OCI-LY7 (cell line): ENCODE data around the gene KLHDC8B. TPM values are rescaled to one million over a fixed set of nuclear protein-coding genes. Genes with fewer than 3 reads are reported as not detected.

ENCODE experiments used
- BruUV-seq: library from RNA; stranded (reverse); fragments of 400-500 nt; replicated peaks from 2 replicates; lab custom pipeline; 2021; lab: Mats Ljungman, UMichigan
- CTCF ChIA-PET: fragments of 300-600 bp; sonication (Branson Sonifier 250); formaldehyde crosslinking; loops from one replicate; lab custom pipeline; 2022; ENCODE audit warnings: antibody characterized with exemption; ENCODE audit not compliant: unreplicated experiment; lab: Charles Lee
- POLR2A ChIA-PET: fragments of 300-600 bp; sonication (Branson Sonifier 250); formaldehyde crosslinking; loops from one replicate; lab custom pipeline; 2022; ENCODE audit warnings: antibody characterized with exemption; lab: Charles Lee
- DNase-seq: peaks from one replicate; pipeline ENCODE4 v3.0.0-alpha.2; 2015; ENCODE audit warnings: low spot score
- H2AFZ ChIP-seq: fragments of 200-600 bp; sonication (generic), shearing (Covaris generic); 2 replicates; pipeline ENCODE4 v1.6.1; 2014; ENCODE audit warnings: mild to moderate bottlenecking, antibody characterized with exemption, low read length, moderate library complexity
- H3K27ac ChIP-seq: fragments of 200-600 bp; sonication (generic); 2 replicates; pipeline ENCODE4 v1.5.1; 2014; ENCODE audit warnings: mixed run types, low read depth, mild to moderate bottlenecking, moderate library complexity, low read length, inconsistent platforms; ENCODE audit not compliant: poor library complexity, severe bottlenecking
- H3K36me3 ChIP-seq: fragments of 200-600 bp; sonication (generic); 2 replicates; pipeline ENCODE4 v1.6.1; 2014; ENCODE audit warnings: mild to moderate bottlenecking, antibody characterized with exemption, low read length, moderate library complexity, mixed read lengths; ENCODE audit not compliant: insufficient read depth
- H3K4me1 ChIP-seq: fragments of 200-600 bp; sonication (generic); 2 replicates; pipeline ENCODE4 v1.5.1; 2014; ENCODE audit warnings: mild to moderate bottlenecking, low read length; ENCODE audit not compliant: insufficient read depth, poor library complexity, severe bottlenecking
- H3K4me2 ChIP-seq: fragments of 200-600 bp; sonication (generic); 2 replicates; pipeline ENCODE4 v1.6.1; 2014; ENCODE audit warnings: mild to moderate bottlenecking, low read length
- H3K4me3 ChIP-seq: fragments of 200-600 bp; sonication (generic); 2 replicates; pipeline ENCODE4 v1.5.1; 2014; ENCODE audit warnings: mild to moderate bottlenecking, low read depth, low read length; ENCODE audit not compliant: poor library complexity, severe bottlenecking
- H3K79me2 ChIP-seq: fragments of 200-600 bp; sonication (generic); 2 replicates; pipeline ENCODE4 v1.6.1; 2016; ENCODE audit warnings: low read depth, mild to moderate bottlenecking, low read length, moderate library complexity, mixed read lengths; ENCODE audit not compliant: insufficient read depth
- H3K9me2 ChIP-seq: fragments of 200-600 bp; sonication (generic); 2 replicates; pipeline ENCODE4 v1.6.1; 2016; ENCODE audit warnings: mild to moderate bottlenecking, low read length, mixed read lengths; ENCODE audit not compliant: insufficient read depth
- H3K9me3 ChIP-seq: fragments of 200-600 bp; sonication (generic); 2 replicates; pipeline ENCODE4 v1.6.1; 2014; ENCODE audit warnings: mild to moderate bottlenecking, mixed run types, low read length, mixed read lengths
- H4K20me1 ChIP-seq: fragments of 200-600 bp; sonication (generic); 2 replicates; pipeline ENCODE4 v1.6.1; 2014; ENCODE audit warnings: mild to moderate bottlenecking, antibody characterized with exemption, low read length, moderate library complexity, mixed read lengths; ENCODE audit not compliant: insufficient read depth
- CTCF ChIP-seq: fragments of 200-600 bp; sonication (generic); conservative IDR thresholded peaks from 2 replicates; pipeline ENCODE4 v1.5.1; 2014; ENCODE audit warnings: mild to moderate bottlenecking, antibody characterized with exemption, low read length, moderate library complexity, mixed read lengths
- EZH2phosphoT487 ChIP-seq: fragments of 200-600 bp; sonication (generic); IDR thresholded peaks from 2 replicates; pipeline ENCODE4 v1.6.1; 2018; ENCODE audit warnings: low read depth, borderline replicate concordance, mild to moderate bottlenecking, mixed run types, antibody characterized with exemption, low read length, moderate library complexity, mixed read lengths
- intact Hi-C: fragments of 100-400 bp; cut with micrococcal nuclease; formaldehyde crosslinking; loops from one replicate; pipeline ENCODE4 v1.10.0; 2022; ENCODE audit not compliant: unreplicated experiment
- total RNA-seq, 2 experiments: library from RNA; depleted of rRNA in 1 of 2; stranded (reverse); fragments of >200 nt in 1 of 2; shearing (Covaris generic) in 1 of 2; gene quantifications; 2 replicates each; pipeline ENCODE4 v1.2.3, GENCODE V29; 2014 to 2022

KLHDC8B gene
- total RNA-seq, 2 experiments from 2014 or later = 0.69 to 0.91 TPM

- Histone ChIP-seq H3K4me3 (no peak overlapping the region), H2AFZ (no peak overlapping the region), H3K4me1 (no peaks in the 10 kb centered on the region), H3K4me2 (no peak overlapping the region), H4K20me1 (no peaks in the 10 kb centered on the region), H3K9me2 (no peaks in the 10 kb centered on the region), H3K9me3 (no peaks in the 10 kb centered on the region), H3K27ac (no peak overlapping the region), H3K79me2 (no peaks in the 10 kb centered on the region), H3K36me3 (no peaks in the 10 kb centered on the region)
- no TSS peak for BruUV-seq
- CTCF ChIA-PET = no interaction called here
- DNase-seq = no peak
- no peak for TF ChIP-seq CTCF
- TF ChIP-seq EZH2phosphoT487 = no peak
- intact Hi-C loops = no loop called here
- POLR2A ChIA-PET = interaction anchor here (0.6 kb wide), 1 partner anchor 169 kb away, joined by 3 read pairs; no protein-coding TSS in a partner anchor
These were observed 50.6 kb downstream of the KLHDC8B start for GRCh38 chr3:49222002-49222401.

Other genes with a start within 250 kb of the KLHDC8B start
- 45.3 and 48.4 TPM in 2 replicates for gene P4HTM, start 181.4 kb upstream of the KLHDC8B start, total RNA-seq (2014; rRNA removed; shearing (Covaris generic))
- gene P4HTM, start 181.4 kb upstream of the KLHDC8B start, total RNA-seq (2022) = 36.9 and 47.4 TPM in 2 replicates
- gene WDR6, start 164.2 kb upstream of the KLHDC8B start, total RNA-seq (2014; rRNA removed; shearing (Covaris generic)) = 92.0 and 101 TPM in 2 replicates
- gene WDR6, start 164.2 kb upstream of the KLHDC8B start, total RNA-seq (2022) = 128 and 131 TPM in 2 replicates
- 26.3 and 36.2 TPM in 2 replicates for gene DALRD3, start 153.0 kb upstream of the KLHDC8B start, total RNA-seq (2014; rRNA removed; shearing (Covaris generic))
- gene DALRD3, start 153.0 kb upstream of the KLHDC8B start, total RNA-seq (2022) = 35.0 and 35.7 TPM in 2 replicates
- gene NDUFAF3, start 149.5 kb upstream of the KLHDC8B start, total RNA-seq (2014; rRNA removed; shearing (Covaris generic)) = 255 and 309 TPM in 2 replicates
- gene NDUFAF3, start 149.5 kb upstream of the KLHDC8B start, total RNA-seq (2022) = 124 and 147 TPM in 2 replicates
- 295 and 319 TPM in 2 replicates for gene IMPDH2, start 142.2 kb upstream of the KLHDC8B start, total RNA-seq (2014; rRNA removed; shearing (Covaris generic))
- 328 and 360 TPM in 2 replicates for gene IMPDH2, start 142.2 kb upstream of the KLHDC8B start, total RNA-seq (2022)
- gene QRICH1, start 77.5 kb upstream of the KLHDC8B start, total RNA-seq (2014; rRNA removed; shearing (Covaris generic)) = 93.0 and 111 TPM in 2 replicates
- gene QRICH1, start 77.5 kb upstream of the KLHDC8B start, total RNA-seq (2022) = 132 and 156 TPM in 2 replicates
- 290 and 310 TPM in 2 replicates for gene QARS1, start 66.8 kb upstream of the KLHDC8B start, total RNA-seq (2014; rRNA removed; shearing (Covaris generic))
- gene QARS1, start 66.8 kb upstream of the KLHDC8B start, total RNA-seq (2022) = 355 and 459 TPM in 2 replicates
- gene USP19, start 50.8 kb upstream of the KLHDC8B start, total RNA-seq (2014; rRNA removed; shearing (Covaris generic)) = 49.4 and 57.2 TPM in 2 replicates
- 69.4 and 78.3 TPM in 2 replicates for gene USP19, start 50.8 kb upstream of the KLHDC8B start, total RNA-seq (2022)
- 0.44 TPM in 2 replicates for gene LAMB2, start 38.5 kb upstream of the KLHDC8B start, total RNA-seq (2014; rRNA removed; shearing (Covaris generic))
- not detected in 2 replicates for gene LAMB2, start 38.5 kb upstream of the KLHDC8B start, total RNA-seq (2022)
- gene CCDC71, start 5.3 kb upstream of the KLHDC8B start, total RNA-seq (2014; rRNA removed; shearing (Covaris generic)) = 20.3 and 27.9 TPM in 2 replicates
- 22.7 and 23.4 TPM in 2 replicates for gene CCDC71, start 5.3 kb upstream of the KLHDC8B start, total RNA-seq (2022)
- 4.8 and 6.4 TPM in 2 replicates for gene C3orf62, start 105.6 kb downstream of the KLHDC8B start, total RNA-seq (2014; rRNA removed; shearing (Covaris generic))
- 11.3 and 11.7 TPM in 2 replicates for gene C3orf62, start 105.6 kb downstream of the KLHDC8B start, total RNA-seq (2022)
- gene USP4, start 168.5 kb downstream of the KLHDC8B start, total RNA-seq (2014; rRNA removed; shearing (Covaris generic)) = 28.6 and 41.6 TPM in 2 replicates
- 74.6 and 80.3 TPM in 2 replicates for gene USP4, start 168.5 kb downstream of the KLHDC8B start, total RNA-seq (2022)
- gene GPX1, start 186.8 kb downstream of the KLHDC8B start, total RNA-seq (2014; rRNA removed; shearing (Covaris generic)) = 77.6 and 82.3 TPM in 2 replicates
- gene GPX1, start 186.8 kb downstream of the KLHDC8B start, total RNA-seq (2022) = 119 and 148 TPM in 2 replicates
- 218 and 219 TPM in 2 replicates for gene RHOA, start 240.4 kb downstream of the KLHDC8B start, total RNA-seq (2014; rRNA removed; shearing (Covaris generic))
- gene RHOA, start 240.4 kb downstream of the KLHDC8B start, total RNA-seq (2022) = 373 and 403 TPM in 2 replicates
- 15.8 and 17.9 TPM in 2 replicates for gene TCTA, start 240.8 kb downstream of the KLHDC8B start, total RNA-seq (2014; rRNA removed; shearing (Covaris generic))
- 35.3 and 37.7 TPM in 2 replicates for gene TCTA, start 240.8 kb downstream of the KLHDC8B start, total RNA-seq (2022)